AG04450 (cell line): Measurements from ENCODE around the gene TECRL. TPM values are rescaled to one million over a fixed set of nuclear protein-coding genes. Genes with fewer than 3 reads are reported as not detected.

Experiments used
- CTCF ChIA-PET: fragments of 300-600, 350-600 bp; formaldehyde crosslinking; extraction: SDS; loops from one replicate; lab custom pipeline; 2022; ENCODE audit warnings: antibody characterized with exemption, inconsistent platforms; lab: Charles Lee
- POLR2A ChIA-PET: fragments of 350-600 bp; formaldehyde crosslinking; extraction: SDS; loops from one replicate; lab custom pipeline; 2021; ENCODE audit warnings: antibody characterized with exemption, inconsistent platforms; lab: Yijun Ruan, JAX
- DNase-seq: peaks from one replicate; pipeline ENCODE4 v3.0.0-alpha.2; 2011; ENCODE audit warnings: low read depth, low spot score
- H3K27ac ChIP-seq: one replicate; pipeline ENCODE4 v1.5.1; 2012; ENCODE audit warnings: low read depth, low read length, control low read depth
- H3K27me3 ChIP-seq: one replicate; pipeline ENCODE4 v1.6.0; 2012; ENCODE audit warnings: low read length; ENCODE audit not compliant: control insufficient read depth, insufficient read depth
- H3K4me3 ChIP-seq: 2 replicates; pipeline ENCODE4 v1.5.1; 2011; ENCODE audit warnings: mild to moderate bottlenecking, low read depth, low read length, control low read depth
- H3K9me3 ChIP-seq: 2 replicates; pipeline ENCODE4 v1.5.1; 2012; ENCODE audit warnings: low read length; ENCODE audit not compliant: control insufficient read depth, insufficient read depth
- CTCF ChIP-seq: IDR thresholded peaks from 2 replicates; pipeline ENCODE4 v1.5.1; 2011; ENCODE audit warnings: low read depth, low read length, control low read depth, inconsistent platforms
- polyA plus RNA-seq: library from polyadenylated mRNA; depleted of rRNA; stranded (reverse); fragments of >200 nt; gene quantifications from 2 replicates; pipeline ENCODE4 v1.2.3, GENCODE V29; 2011

Gene TECRL
- polyA plus RNA-seq, 1 experiment = not detected

DNA sequence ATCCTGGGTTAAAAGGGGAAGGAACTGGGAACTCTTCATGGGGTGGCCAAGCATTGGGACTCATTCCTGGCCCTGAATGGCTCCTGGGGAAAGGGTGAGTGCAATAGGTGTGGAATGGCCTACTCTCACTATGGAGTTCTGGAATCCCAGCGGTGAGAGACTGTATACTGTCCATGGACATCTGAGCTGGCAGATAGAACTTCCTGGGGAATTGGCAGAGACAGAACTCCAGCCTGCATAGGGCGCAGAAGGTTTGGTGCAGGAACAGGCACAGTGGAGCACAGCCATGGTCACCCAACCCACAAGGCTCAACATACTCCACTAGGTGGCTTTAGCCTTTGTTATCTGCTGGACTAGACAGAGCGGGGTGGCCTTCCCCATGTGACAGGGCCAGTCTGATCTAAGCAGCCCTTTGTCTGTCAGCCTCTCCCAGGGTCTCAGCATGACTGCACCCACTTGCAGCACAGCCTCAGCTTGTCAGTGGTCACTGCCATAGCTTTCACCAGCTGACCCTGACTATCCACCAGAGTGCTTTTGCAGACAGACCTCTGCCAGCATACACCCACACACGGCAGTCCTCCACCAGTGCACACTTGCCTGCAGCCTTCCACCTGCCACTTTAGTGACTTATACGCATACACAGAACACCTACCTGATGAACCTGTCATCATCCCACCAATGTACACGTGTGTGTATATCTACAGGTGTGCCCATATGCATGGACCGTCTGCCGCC, 48.4 kb downstream of the TECRL start:
- no peak for DNase-seq
- TF ChIP-seq CTCF = no peak
- ChIA-PET POLR2A (no interaction called here), CTCF (no interaction called here)
- H3K27ac ChIP-seq = no peak overlapping the region
- H3K9me3 ChIP-seq = peaks cover 11% of the 10 kb centered on the region; the same call in 1 of the 2 replicates
- H3K4me3 ChIP-seq = no peak overlapping the region
- H3K27me3 ChIP-seq = no peaks in the 10 kb centered on the region

- CTCF ChIA-PET = no interaction called here
- POLR2A ChIA-PET = no interaction called here
These were observed 49.8 kb downstream of the TECRL start for GRCh38 chr4:64359489-64359888.

GRCh38 chr4:64353904-64354303, 55.3 kb downstream of the TECRL start:
- H3K4me3 ChIP-seq = no peak overlapping the region
- CTCF ChIA-PET = no interaction called here
- POLR2A ChIA-PET = no interaction called here
- DNase-seq = no peak
- no peak for TF ChIP-seq CTCF
- H3K9me3 ChIP-seq = no peaks in the 10 kb centered on the region
- H3K27ac ChIP-seq = no peak overlapping the region
- no peaks in the 10 kb centered on the region for H3K27me3 ChIP-seq

More at GRCh38 chr4:64359489-64359888, 49.8 kb downstream of the TECRL start:
- no peak for DNase-seq
- no peak overlapping the region for H3K4me3 ChIP-seq
- H3K27ac ChIP-seq = no peak overlapping the region
- H3K9me3 ChIP-seq = peaks cover 11% of the 10 kb centered on the region; the same call in 1 of the 2 replicates
- no peaks in the 10 kb centered on the region for H3K27me3 ChIP-seq
- TF ChIP-seq CTCF = no peak

DNA sequence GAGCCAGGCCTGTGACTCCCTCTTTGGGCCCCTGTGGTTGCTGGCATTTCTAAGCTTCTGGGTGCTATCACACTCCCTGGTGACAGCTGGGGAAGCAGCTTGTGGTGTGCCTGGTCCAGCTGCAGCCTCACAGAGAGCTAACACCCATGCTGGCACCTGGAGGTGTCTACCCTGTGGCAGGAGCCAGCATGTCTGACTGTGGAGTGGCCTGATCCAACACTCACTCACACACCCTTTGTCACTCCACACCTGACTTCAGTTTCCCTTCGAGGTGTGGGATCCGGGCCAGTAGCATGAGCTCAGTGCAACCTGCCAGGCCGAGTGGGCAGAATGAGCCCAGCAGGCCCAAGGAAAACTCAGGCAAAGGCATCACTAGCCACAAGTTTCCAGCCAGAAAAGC, 67.5 kb downstream of the TECRL start:
- DNase-seq = no peak
- POLR2A ChIA-PET = no interaction called here
- Histone ChIP-seq H3K4me3 (no peak overlapping the region), H3K27ac (no peak overlapping the region), H3K27me3 (no peaks in the 10 kb centered on the region), H3K9me3 (peaks cover 27% of the 10 kb centered on the region)
- TF ChIP-seq CTCF = no peak
- CTCF ChIA-PET = no interaction called here

GRCh38 chr4:64340218-64341110, 68.8 kb downstream of the TECRL start:
- no peak for TF ChIP-seq CTCF
- no peak for DNase-seq
- ChIA-PET POLR2A (no interaction called here), CTCF (no interaction called here)
- Histone ChIP-seq H3K27ac (no peak overlapping the region), H3K27me3 (no peaks in the 10 kb centered on the region), H3K4me3 (no peak overlapping the region), H3K9me3 (peaks cover 21% of the 10 kb centered on the region)
